IPS DF 4.7 (cell line): ENCODE data around the gene RGS3.

Experiments used
- DNase-seq: peaks from one replicate; pipeline ENCODE4 v3.0.0-alpha.2; 2013; ENCODE audit warnings: low spot score; ENCODE audit errors: extremely low read depth

RGS3 gene

DNA sequence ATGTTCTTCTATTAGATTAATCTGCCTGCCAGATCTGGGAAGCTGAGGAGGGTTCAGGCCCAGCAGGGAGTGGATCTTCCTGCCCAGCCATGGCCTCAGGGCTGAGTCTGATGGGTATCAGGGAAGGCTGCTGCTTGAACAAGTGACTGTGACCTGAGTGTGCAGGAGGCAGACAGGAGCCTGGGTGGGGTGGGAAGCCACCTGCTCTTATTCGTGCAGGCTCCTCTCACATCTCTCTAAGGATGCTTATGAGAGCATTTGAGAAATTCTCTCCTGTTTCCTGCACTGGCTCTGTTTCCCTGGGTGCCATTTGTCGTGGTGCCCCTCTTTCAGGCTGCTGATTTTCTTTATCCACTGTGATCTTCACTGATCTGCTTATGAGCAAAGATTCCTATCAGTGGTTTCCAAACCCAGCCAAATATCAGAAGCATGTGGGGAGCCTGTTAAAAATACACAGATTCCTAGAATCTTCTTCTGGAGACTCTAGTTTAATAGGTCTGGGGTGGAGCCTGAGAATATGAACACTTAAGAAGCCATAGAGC lies 2.1 kb downstream of the RGS3 start:
- no peak for DNase-seq

DNA sequence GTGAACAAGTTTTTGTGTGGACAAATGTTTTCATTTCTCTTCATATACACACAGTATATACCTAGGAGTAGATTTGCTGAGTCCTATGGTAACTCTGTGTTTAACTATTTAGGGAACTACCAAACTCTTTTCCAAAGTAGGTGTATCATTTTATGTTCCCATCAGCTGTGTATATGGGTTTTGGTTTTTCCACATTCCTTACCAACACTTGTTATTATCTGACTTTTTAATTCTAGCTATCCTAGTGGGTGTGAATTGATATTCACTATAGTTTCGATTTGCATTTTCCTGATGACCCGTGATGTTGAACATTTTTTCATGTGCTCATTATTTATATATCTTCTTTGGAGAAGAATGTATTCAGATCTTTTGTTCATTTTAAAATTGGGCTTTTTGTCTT lies 3.7 kb downstream of the RGS3 start:
- DNase-seq, result no peak

DNA sequence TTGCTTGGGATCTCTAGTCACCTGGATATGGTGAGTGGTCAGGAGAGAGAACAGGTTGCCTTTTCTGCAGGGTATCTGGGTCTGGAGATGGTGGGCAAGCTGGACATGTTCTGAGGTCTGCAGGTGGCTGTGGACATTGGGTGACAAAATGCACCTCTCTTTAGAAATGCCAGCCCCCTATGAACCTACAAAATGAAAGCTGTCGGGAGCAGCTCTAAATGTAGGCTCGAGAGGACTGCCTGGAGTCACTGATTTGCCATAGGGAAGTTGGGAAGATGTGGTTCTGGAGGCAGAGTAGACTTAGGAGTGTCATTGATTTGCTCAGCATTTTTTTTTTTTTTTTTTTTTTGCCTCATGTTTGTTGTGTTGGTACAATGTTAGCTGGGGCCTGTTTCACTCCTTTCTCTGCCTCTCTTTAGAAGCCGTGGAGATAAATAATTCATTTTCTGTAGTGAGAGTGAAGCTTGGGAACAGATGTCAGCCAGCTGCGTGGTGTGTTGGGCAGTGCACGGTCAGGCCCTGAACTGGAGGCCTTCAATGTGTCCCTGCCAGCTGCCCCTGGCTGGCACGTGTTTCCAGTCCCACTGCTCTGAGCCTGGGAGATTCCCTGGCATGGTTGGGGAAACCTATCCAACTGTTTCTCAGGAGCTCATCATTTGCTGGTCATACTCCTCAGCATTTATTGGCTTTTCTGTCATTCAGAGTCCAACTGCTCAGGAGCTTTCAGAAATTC lies 5.4 kb downstream of the RGS3 start:
- no peak for DNase-seq

DNA sequence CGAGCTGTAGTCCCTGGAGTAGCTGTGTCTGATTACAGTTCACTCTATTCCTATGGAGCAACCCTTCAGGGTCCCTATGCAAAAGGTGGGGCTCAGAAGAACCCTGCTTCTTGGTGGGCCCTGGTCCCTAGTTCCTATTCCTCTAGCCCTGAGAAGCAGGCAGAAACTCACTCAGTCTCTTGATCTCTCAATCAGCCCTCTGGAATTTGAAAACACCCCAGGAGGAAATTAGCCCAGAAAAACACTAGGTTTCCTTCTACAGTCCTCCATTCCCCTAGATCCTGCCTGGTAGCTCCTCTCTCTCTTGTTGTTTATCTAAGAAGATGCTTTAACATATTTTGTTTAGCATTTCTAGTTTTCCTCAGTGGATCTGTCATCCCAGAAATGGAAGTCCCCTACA lies 7.6 kb downstream of the RGS3 start:
- no peak for DNase-seq

DNA sequence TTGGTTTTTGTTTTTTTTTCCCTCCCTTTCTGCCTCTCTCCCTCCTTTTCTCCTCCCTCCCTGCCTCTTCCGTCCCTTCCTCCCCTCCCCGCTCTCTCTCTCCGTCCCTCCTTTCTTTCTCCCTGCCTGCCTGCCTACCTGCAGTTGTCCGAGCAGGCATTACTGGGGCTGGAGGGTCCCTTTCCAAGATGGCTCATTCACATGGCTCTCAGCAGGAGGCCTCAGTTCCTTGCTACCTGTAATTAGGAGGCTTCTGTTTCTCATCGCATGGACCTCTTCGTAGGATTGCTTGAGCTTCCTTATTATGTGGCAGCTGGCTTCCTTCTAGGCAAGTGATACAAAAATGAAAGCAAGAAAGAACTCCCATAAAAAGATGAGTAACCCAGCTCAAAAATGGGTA lies 8.0 kb downstream of the RGS3 start:
- no peak for DNase-seq

DNA sequence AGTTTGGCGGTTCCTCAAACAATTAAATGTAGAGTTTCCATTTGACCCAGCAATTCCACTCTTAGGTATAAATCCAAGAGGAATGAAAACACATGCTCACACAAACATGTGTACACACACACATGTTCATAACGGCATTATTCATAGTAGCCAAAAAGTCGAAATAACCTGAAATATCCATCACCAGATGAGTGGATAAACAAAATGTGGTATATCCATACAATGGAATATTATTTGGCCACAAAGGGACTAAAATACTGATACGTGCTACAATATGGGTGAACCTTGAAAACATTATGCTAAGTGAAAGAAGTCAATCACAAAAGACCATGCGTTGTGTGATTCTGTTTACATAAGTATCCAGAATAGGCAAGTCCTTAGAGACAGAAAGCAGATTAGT lies 8.7 kb downstream of the RGS3 start:
- no peak for DNase-seq

DNA sequence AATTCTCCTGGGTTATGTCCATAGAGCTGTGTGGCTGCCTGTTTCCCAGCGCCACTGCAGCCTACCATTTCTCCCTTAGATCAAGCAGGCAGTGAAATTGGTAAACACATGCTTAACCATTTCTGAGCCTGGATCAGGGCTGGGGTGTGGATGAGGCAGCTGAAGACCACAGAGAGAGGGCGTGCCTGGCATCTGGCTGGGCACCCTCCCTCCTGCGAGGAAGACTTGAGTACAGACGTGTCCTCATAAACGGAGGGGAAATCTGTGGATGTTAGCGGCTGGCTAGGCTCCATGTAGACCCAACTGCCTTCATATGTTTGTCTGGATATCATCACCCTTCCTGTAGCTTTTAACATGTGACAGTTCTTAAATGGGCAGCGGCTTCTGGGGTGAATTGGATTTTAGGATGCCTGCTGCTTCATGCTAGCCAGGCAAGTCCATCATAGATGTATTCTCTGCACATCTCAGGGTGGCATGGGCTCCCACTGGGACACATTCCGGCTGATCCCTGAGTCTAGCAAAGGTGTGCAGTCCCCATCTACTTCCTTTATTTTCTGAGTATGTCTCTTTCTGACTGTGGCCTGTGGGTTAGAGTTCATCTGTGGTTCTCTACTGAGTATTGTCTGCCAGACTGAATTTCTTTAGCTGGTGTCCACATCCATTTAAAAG lies 11.0 kb downstream of the RGS3 start:
- no peak for DNase-seq

DNA sequence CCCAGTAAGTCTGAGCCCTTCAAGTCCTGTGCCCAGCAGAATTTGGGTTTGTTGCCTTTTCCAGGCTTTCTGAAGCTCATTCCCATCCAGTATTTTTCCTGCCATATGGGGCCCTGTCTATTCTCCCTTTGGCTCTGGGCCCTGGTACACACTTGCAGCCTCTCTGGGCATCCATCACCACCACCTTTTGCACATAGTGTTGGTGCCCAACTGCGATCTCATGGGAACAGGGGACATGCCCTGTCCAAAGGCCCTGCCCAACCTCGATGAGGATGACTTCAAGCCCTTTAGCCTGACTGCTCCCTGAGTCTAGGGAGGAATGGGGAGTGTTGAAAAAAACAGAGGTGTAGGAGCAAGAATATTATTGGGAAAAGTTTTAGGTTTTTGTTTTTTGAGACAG lies 11.5 kb downstream of the RGS3 start:
- no peak for DNase-seq

DNA sequence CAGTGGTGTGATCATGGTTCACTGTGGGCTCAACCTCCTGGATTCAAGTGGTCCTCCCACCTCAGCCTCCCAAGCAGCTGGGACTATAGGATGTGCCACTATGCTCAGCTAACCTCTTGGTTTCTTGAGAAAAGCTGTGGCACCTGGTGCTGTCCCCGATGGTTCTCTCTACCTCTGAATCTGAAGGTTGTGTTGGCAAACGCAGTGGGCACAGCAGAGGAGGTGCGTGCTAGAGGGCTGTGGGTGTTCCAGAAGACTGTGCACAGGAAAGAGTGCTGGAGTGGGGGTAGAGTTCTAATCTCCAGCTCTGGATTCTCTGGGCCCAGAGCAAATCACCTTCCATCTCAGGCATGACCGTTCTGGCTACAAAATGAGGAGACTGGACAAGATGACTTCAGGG lies 12.5 kb downstream of the RGS3 start:
- DNase-seq, result no peak

DNA sequence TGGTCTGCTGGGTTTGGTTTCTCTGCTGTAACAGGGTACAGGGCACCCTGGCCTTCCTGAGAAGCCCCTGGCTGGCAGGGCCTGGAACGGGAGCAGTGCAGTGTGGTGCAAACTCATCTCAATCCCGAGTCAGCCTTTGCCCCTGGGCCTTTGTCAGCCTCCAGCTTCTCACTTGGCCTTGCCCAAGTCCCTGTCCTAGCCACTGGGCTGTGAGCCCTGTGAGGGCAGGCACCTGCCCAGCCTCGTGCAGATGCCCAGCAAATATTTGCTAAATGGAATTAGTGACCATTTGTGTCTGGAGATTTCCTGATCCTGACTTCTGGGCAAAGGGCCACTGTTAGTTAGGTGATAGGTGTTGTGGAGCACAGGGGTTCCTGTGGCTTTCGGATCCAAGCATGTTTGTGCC lies 13.0 kb downstream of the RGS3 start:
- DNase-seq, result no peak

DNA sequence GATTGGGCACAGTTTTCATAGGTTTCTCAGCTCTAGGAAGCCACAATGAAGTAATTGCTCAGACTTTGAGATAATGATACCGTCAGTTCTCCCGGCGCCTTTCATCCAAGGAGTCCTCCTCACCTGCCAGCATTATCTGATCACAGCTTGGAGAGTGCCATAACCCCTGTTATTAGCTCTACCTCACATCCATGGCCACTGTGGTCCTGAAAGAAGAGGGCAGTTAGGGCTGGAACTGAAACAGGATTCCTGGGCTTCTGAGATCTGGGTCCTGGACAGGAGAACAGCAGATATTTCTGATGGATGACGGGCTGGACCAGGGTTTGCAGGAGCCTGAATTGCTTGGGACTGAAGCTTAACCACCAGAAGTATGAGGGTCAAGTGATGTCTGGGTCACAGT lies 13.5 kb downstream of the RGS3 start:
- DNase-seq, result no peak

DNA sequence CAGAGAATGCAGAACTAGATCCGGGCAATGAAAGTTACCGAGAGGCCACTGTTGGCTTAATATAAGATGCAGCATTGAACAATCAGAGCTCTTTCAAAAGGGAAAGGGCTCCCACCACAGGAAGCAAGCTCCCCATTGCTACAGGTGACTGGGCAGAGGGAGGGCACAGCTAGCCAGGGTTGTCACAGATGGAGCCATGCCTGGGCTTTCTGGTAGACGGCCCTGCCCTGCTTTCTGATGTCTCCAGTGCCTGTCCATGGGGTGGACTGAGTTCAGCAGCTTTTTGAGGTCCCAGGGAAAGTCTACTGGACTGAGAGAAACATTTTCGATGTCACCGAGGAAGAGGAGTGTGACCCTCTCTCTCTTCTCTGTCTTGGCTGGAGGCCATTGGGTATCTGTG lies 14.1 kb downstream of the RGS3 start:
- no peak for DNase-seq

DNA sequence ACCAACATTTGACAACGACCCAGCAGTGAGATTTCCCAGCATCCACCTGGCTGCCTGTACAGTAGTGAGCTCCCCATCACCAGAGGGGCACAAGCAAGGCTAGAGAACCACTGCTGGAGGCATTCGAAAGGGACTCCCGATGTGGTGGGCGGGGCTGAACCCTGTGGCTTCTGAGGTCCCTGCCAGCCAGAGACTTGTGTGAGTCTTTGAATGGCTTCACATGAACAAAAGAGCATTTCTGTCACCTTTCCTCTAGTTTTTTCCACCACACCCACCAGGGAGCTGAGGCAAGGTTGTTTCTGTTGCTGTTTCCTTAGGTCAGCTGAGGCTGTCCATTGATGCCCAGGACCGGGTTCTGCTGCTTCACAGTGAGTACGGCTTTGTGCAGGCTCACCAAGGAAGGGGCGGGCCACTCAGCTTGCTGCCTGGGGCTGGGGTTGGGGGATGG lies 15.7 kb downstream of the RGS3 start:
- no peak for DNase-seq

DNA sequence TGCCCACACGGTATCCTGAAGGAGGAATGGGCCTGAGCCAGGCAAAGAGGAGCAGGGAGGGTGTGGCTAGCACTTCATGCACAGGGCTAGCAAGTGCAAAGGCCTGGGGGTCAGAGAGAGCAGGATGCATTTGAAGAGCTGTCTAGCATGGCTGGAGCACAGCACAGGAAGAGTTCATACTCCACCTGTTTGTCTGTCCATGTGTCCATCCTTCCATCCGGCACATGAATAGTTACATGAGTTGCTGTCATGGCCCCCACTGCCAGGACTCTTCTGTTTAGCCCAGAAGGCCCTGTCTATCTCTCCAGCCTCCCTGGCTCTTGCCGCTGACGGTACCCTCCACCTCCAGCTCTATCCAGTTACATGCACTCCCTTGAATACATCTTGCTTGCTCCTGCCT lies 17.1 kb downstream of the RGS3 start:
- no peak for DNase-seq

DNA sequence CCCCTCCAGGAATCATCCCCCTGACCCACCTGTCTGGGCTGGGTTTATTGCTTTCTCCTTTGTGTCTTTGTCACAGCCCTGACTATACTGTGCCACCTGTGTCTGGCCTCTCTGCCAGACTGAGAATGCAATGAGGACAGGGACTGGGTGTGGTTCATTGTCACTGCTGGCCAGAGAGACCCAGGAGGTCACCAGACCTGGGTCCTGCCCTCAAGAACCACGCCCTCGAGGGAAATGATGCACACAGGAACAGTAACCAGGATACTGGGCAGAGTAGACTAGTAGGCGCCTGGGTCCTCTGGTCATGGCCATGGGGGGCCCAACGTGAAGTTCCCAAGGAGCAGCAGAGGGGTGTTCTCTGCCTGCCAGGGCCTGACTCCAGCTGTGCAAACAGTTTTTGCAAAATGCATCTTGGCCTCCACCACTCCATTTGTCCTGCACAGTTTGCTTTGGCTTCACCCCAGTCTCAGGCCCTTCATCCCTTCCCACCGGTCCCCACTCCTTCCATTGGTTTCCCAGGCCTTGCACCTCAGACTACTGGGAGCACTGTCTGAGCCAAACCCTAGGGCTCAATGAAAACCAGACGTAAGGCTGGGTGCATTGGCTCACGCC lies 17.8 kb downstream of the RGS3 start:
- DNase-seq, result no peak

DNA sequence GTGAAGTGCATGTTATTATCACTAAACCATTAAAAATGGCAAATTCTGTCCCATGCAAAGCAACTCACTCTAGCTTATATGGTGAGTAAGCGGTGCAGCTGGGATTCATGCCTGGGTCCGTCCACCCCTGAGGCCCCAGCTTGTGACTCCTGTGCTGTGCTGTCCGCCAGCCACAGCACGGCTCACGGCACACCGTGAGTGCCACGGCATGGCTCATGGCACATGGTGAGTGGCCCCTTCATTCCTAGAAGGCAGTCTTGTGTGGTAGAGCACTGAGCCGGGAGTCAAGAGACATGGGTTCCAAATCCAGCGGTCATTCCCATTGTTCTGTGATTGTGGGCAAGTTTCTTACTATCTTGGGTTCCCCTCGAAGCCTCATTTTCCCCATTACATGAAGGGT lies 18.8 kb downstream of the RGS3 start:
- no peak for DNase-seq

DNA sequence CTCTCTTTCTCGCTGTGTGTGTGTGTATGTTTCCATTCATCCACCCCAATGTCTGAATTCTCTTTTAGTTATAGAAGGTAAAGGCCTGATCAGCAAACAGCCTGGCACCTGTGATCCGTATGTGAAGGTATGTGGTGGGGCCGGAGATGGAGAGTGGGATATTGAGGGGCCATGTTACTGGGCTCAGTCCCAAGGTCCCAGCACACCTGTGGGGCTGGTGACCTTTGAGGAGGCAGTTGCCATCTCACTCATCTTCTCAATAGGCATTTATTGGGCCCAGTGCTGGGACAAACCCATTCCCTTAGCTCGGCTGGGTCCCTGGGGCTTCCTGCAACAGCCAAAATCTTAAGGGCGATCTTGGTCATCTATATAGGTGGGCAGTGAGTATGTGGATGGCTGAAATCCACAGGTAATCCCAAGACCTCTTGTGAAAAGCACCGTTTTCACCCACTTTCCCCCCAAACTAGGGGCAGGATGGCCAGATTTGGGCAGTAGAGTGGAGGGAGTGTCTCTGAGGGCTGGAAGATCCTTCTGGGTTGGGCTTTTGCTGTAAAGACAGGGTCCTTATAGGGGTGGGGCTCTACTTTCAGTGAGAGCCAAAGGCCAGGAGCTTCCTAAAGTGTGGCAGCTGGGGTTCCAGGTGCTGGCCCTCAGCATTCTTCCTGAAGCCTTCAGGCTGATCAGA lies 19.6 kb downstream of the RGS3 start:
- no peak for DNase-seq

DNA sequence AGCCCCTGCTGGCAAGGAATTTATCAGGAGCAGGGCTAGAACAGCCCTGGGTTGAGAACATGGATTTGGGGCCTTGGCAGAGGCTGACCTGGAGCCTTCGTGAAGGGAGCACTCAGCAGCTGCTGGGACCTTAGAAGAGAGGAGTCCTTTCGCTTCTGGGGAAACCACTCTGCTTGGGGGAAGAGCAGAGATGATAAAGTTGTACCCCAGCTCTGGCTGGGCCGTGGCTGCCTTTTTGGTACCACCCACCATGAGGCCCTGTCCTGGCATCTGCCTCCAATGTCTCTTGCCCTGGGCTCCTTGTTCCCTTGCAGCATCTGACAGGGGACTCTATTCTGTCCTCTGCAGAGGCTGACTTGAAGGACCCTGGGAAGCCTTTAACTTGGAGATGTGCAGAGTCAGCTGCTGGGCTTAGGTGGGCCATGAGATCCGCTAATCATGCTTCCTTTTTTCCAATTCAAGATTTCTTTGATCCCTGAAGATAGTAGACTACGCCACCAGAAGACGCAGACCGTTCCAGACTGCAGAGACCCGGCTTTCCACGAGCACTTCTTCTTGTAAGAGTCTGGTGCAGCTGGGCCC lies 20.2 kb downstream of the RGS3 start:
- DNase-seq, result no peak

DNA sequence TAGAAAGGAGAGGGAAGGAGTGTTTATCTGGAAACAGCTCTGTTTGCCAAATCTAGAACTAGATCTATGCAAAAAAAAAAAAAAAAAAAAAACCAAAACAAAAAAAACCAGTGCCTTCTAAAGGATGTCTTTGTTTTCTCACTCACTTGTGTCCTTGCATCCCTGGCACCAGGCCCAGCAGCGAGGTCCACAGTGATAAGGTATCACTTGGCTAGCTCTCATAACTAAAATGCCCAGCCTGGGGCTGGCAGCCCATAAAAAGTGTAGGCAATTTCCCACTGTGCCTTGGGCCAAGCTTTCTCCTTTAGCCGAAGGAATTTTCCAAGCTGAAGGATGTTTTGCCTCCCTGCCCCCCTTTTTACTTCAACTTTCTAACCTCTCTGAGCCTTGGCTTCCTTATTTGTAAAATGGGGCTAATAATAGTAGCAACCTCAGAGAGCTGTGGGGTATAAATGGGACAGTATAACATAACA lies 20.8 kb downstream of the RGS3 start:
- DNase-seq, result no peak

DNA sequence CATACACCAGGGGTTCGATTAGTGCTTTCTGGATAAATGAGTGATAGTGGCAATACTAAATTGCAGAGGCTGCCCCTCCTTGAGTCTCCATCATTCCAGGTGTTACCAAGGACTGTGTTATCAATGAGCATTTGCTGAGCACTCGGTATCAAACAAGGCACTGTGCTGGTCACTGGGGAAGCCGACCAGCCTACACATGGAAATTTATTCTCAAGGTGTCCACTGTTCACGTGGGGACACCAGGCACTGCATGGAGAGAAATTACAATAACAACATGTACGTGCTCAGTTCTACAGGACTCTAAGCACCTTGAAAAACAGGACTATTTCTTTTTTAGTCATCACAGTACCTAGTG lies 22.2 kb downstream of the RGS3 start:
- DNase-seq, result no peak

DNA sequence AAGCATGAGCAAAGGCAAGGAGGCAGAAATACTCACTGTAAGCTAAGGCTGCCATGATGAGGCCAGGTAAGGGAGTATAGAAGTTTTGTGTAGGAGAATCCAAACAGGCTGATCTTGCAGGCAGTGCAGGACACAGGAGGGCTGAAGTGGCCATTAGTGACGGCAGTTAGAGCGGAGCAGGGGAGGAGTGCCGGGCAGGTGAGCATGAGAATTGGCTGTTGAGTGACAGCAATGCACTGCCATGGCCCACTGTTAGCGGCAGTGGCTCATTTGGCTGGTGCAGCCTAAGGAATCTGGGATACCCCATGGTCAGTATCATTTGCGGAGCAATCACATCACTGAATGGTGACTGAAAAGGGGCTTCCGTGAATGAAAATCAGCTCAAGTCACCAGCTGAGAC lies 22.8 kb downstream of the RGS3 start:
- DNase-seq, result no peak

DNA sequence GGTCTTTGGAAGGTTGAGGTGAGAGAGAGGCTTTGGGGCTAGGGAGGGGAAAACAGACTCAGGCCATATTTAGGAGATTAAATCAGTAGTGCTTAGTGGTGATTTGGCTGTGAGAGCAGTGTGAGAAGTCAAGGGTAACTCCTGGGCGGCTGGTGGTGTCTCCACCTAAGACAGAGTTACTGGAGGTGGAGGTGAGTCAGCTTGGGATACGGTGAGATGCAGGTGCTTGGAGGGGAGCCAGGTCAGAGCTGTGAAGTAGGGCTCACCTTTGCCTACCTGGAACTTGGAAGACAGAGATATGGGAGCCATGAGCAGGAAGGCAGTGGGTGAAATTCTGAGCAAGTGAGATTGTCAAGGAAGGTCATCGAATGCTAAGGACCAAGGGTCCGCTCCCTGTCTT lies 24.5 kb downstream of the RGS3 start:
- DNase-seq, result no peak
